Immature natural killer cell (primary cell): ENCODE data around the gene CDK11B. TPM values are rescaled to one million over a fixed set of nuclear protein-coding genes. Genes with fewer than 3 reads are reported as not detected.
"Not testable (repeated sequence)": the region's sequence is repeated elsewhere in the genome, so short reads cannot be mapped to it uniquely, and the experiment has no call there.

Source experiments
- DNase-seq, 3 donors: peaks; one replicate each; pipeline ENCODE4 v3.0.0; 2022; ENCODE audit warnings: mixed read lengths in 1 of 3
- H3K27ac Mint-ChIP-seq, 6 donors: one replicate each; pipeline ENCODE4 v1.8.0; 2020; ENCODE audit warnings: mixed read lengths in 6 of 6, mild to moderate bottlenecking in 5 of 6, inconsistent platforms in 4 of 6, moderate library complexity in 3 of 6
- H3K27me3 Mint-ChIP-seq, 3 donors: one replicate each; pipeline ENCODE4 v1.8.0; 2020 to 2021; ENCODE audit warnings: low read depth in 3 of 3, mild to moderate bottlenecking in 3 of 3, mixed read lengths in 3 of 3, moderate library complexity in 3 of 3, inconsistent platforms in 1 of 3
- H3K36me3 Mint-ChIP-seq, 3 donors: one replicate each; pipeline ENCODE4 v1.8.0; 2020; ENCODE audit warnings: mixed read lengths in 3 of 3, inconsistent platforms in 2 of 3, mild to moderate bottlenecking in 2 of 3
- H3K4me1 Mint-ChIP-seq, 2 donors: one replicate each; pipeline ENCODE4 v1.8.0; 2020; ENCODE audit warnings: inconsistent platforms in 2 of 2, mild to moderate bottlenecking in 2 of 2, mixed read lengths in 2 of 2, moderate library complexity in 1 of 2
- H3K4me3 Mint-ChIP-seq, 5 donors: one replicate each; pipeline ENCODE4 v1.8.0; 2020; ENCODE audit warnings: mild to moderate bottlenecking in 5 of 5, mixed read lengths in 5 of 5, inconsistent platforms in 3 of 5, moderate library complexity in 3 of 5
- H3K9me3 Mint-ChIP-seq, 6 donors: one replicate each; pipeline ENCODE4 v1.8.0; 2020; ENCODE audit warnings: mild to moderate bottlenecking in 6 of 6, mixed read lengths in 6 of 6, inconsistent platforms in 4 of 6, moderate library complexity in 3 of 6
- polyA plus RNA-seq, 3 donors: library from polyadenylated mRNA; unstranded; fragments of 300-500 nt; fragmentation: Illumina TruSeq; gene quantifications; one replicate each; pipeline ENCODE4 v1.2.3, GENCODE V29; 2021

The CDK11B gene
- polyA plus RNA-seq, 3 donors from 2014 or later, result 4.8 to 25.0 (median 8.1) TPM

DNA sequence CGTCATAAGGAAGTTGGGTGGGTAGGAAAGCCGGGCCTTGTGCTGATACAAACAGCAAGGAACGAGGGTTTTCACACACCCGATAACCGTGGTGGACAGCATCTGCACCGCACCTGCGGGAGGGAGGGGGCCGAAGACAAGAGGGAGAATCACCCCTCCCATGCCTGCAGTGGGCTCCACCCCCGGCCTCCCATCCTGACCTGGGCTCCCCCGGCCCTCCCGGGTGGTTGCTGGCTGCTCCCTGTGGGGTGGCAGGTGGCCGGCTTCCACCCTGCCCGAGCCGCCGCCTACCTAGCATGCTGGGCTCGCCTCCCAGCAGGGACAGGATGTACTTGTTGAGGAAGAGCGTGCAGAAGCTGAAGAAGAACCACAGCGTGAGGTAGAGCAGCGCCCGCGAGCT, 17.3 kb upstream of the CDK11B start:
- Mint-ChIP-seq H3K27me3 (peaks cover 8 to 17% (median 10%) of the 10 kb centered on the region in 3 donors), H3K4me1 (peaks cover 24 to 25% of the 10 kb centered on the region in 2 donors)
- peak in 1 of 3 donors; percentile 12 for DNase-seq
- not testable (repeated sequence) for H3K36me3 Mint-ChIP-seq, H3K9me3 Mint-ChIP-seq, H3K4me3 Mint-ChIP-seq, H3K27ac Mint-ChIP-seq

- not testable (repeated sequence) for H3K36me3 Mint-ChIP-seq, H3K4me3 Mint-ChIP-seq, DNase-seq, H3K9me3 Mint-ChIP-seq, H3K27ac Mint-ChIP-seq
- peaks cover 24 to 25% of the 10 kb centered on the region in 2 donors for H3K4me1 Mint-ChIP-seq
- peaks cover 8 to 17% (median 10%) of the 10 kb centered on the region in 3 donors for H3K27me3 Mint-ChIP-seq
These were observed 16.4 kb upstream of the CDK11B start for GRCh38 chr1:1675218-1675617.

DNA sequence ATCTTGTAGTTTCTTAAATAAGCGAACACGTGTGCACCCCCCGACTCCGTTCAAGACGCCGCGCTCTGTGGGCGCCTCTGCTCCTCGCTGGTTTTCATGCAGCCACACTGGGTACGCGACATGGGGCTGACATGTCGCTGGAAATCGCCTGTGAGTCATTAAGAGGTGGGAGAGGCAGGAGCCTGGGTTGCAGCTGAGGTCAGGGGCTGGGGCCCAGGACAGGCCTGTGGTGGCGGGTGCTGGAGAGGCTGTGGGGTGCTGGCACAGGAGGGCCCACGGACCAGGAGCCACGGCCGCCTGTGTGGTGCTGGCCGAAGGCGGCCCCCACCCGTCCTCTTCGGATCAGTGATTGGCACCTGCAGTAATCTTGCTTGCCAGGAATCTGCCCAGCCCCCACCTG, 16.0 kb upstream of the CDK11B start:
- H3K27me3 Mint-ChIP-seq, result peaks cover 8 to 17% (median 10%) of the 10 kb centered on the region in 3 donors
- H3K36me3 Mint-ChIP-seq, H3K4me3 Mint-ChIP-seq, DNase-seq, H3K27ac Mint-ChIP-seq, H3K9me3 Mint-ChIP-seq: not testable (repeated sequence)
- peaks cover 24 to 25% of the 10 kb centered on the region in 2 donors for H3K4me1 Mint-ChIP-seq

DNA sequence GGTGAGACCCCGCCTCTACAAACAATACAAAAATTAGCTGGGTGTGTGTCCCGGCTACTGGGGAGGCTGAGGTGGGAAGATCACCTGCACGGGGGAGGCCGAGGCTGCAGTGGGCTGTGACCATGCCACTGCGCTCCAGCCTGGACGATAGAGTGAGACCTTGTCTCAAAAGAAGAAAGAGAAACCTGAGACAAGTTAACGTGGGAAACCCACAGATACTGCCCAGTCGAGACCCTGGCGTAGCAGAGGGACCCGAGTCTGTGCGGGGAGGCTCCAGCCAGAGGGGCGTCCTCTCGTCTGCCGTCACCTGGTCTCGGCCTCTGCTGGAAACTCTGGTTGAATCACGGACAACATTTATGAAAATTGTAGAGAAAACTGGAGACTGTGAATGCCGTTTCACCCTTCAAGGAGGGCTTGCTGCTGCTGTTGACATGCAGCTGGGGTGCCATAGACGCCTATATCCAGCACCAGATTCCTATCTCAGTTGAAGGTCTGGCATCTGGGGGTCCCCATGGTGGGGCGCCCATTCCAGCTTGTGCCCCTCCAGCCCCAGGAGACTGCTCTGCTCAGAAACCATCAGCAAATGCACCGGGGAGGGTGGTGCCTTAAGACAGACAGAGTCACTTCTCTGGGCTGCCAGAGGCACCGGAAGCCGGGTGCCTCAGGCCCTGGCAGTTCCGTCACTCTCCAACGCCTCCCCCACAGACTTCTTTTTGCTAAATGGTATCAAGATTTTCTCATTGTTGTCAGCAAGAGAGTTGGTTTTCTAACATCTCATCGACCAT, 13.6 kb upstream of the CDK11B start:
- peaks cover 0 to 5% (median 2%) of the 10 kb centered on the region in 3 donors for H3K27me3 Mint-ChIP-seq
- DNase-seq, result no peak
- H3K4me1 Mint-ChIP-seq, result peaks cover 4 to 6% of the 10 kb centered on the region in 2 donors
- no peaks in the 10 kb centered on the region for H3K9me3 Mint-ChIP-seq
- H3K27ac Mint-ChIP-seq, result no peak overlapping the region
- H3K36me3 Mint-ChIP-seq, result peaks cover 2 to 3% (median 2%) of the 10 kb centered on the region in 3 donors
- H3K4me3 Mint-ChIP-seq, result no peak overlapping the region

GRCh38 chr1:1671365-1672119, 12.7 kb upstream of the CDK11B start:
- H3K9me3 Mint-ChIP-seq, result no peaks in the 10 kb centered on the region
- no peak overlapping the region for H3K4me3 Mint-ChIP-seq
- peaks cover 0 to 4% of the 10 kb centered on the region in 2 donors for H3K4me1 Mint-ChIP-seq
- no peak overlapping the region for H3K27ac Mint-ChIP-seq
- H3K36me3 Mint-ChIP-seq, result peaks cover 3 to 4% (median 3%) of the 10 kb centered on the region in 3 donors
- DNase-seq, result no peak
- H3K27me3 Mint-ChIP-seq, result peaks cover 0 to 2% (median 0%) of the 10 kb centered on the region in 3 donors

DNA sequence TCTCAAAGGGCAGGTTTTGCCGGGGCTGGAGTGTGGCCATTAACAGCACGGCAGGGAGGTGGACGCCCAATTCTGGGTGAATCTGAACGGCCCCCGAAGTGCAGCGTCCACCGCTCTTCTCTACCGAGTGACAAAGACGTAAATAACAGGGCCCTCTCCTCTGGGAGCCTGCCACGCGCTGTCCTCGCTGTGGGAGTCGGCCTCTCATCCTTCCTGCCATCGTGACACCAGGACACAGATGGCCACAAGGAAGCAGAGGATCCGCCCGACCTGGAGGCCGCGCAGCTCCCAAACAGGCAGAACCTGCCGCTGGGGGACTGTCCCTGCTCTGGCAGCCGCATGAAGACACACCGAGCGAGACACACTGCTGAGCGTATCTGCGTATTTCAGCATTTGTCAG, 12.1 kb upstream of the CDK11B start:
- H3K4me1 Mint-ChIP-seq, result peaks cover 0 to 4% of the 10 kb centered on the region in 2 donors
- H3K27ac Mint-ChIP-seq, result no peak overlapping the region
- H3K4me3 Mint-ChIP-seq, result no peak overlapping the region
- H3K9me3 Mint-ChIP-seq, result no peaks in the 10 kb centered on the region
- H3K36me3 Mint-ChIP-seq, result peaks cover 3 to 4% (median 3%) of the 10 kb centered on the region in 3 donors
- peaks cover 0 to 2% (median 0%) of the 10 kb centered on the region in 3 donors for H3K27me3 Mint-ChIP-seq
- DNase-seq, result no peak

GRCh38 chr1:1669468-1670440, 10.9 kb upstream of the CDK11B start:
- no peak for DNase-seq
- peaks cover 0 to 2% (median 0%) of the 10 kb centered on the region in 3 donors for H3K27me3 Mint-ChIP-seq
- peaks cover 0 to 4% of the 10 kb centered on the region in 2 donors for H3K4me1 Mint-ChIP-seq
- H3K36me3 Mint-ChIP-seq, result peaks cover 3 to 4% (median 3%) of the 10 kb centered on the region in 3 donors
- H3K9me3 Mint-ChIP-seq, result no peaks in the 10 kb centered on the region
- no peak overlapping the region for H3K4me3 Mint-ChIP-seq
- H3K27ac Mint-ChIP-seq, result peak overlapping the region in 2 of 6 donors; percentile 4 to 35

- DNase-seq, result no peak
- Mint-ChIP-seq H3K9me3 (no peaks in the 10 kb centered on the region), H3K36me3 (peaks cover 3 to 4% (median 3%) of the 10 kb centered on the region in 3 donors), H3K27me3 (no peaks in the 10 kb centered on the region), H3K27ac (no peak overlapping the region), H3K4me3 (no peak overlapping the region), H3K4me1 (peaks cover 0 to 2% of the 10 kb centered on the region in 2 donors)
These were observed 7.7 kb upstream of the CDK11B start for GRCh38 chr1:1666526-1666925.

DNA sequence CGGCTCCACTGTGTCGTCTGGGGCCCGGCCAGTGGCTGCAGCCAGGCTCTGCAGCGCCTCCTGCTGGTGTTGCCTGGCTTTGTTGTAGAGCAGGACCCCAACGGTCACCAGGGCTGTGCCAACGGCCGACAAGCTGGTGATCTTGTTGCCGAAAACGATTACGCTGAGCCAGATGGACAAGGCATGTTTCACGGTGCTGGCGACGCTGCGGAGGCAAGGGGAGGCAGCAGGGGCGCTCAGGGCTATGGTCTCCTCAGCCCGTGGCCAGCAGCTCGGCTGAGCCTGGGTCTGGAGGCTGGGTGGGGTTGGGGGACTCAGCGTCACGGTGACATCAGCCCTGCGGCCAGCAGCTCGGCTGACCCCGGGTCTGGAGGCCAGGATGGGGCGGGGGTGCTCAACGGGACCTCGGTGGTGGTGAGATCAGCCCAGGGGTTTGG, 7.0 kb upstream of the CDK11B start:
- H3K27ac Mint-ChIP-seq, result no peak overlapping the region
- peaks cover 0 to 2% of the 10 kb centered on the region in 2 donors for H3K4me1 Mint-ChIP-seq
- peak; percentile 16 to 32 (median 20) for DNase-seq
- H3K9me3 Mint-ChIP-seq, result no peaks in the 10 kb centered on the region
- H3K27me3 Mint-ChIP-seq, result no peaks in the 10 kb centered on the region
- H3K36me3 Mint-ChIP-seq, result peaks cover 3 to 4% (median 3%) of the 10 kb centered on the region in 3 donors
- no peak overlapping the region for H3K4me3 Mint-ChIP-seq

GRCh38 chr1:1664941-1665814, 6.4 kb upstream of the CDK11B start:
- H3K4me3 Mint-ChIP-seq, result no peak overlapping the region
- H3K4me1 Mint-ChIP-seq, result peaks cover 0 to 2% of the 10 kb centered on the region in 2 donors
- H3K9me3 Mint-ChIP-seq, result no peaks in the 10 kb centered on the region
- H3K27ac Mint-ChIP-seq, result no peak overlapping the region
- peaks cover 3 to 4% (median 3%) of the 10 kb centered on the region in 3 donors for H3K36me3 Mint-ChIP-seq
- DNase-seq, result no peak
- no peaks in the 10 kb centered on the region for H3K27me3 Mint-ChIP-seq

GRCh38 chr1:1664318-1664717, 5.5 kb upstream of the CDK11B start:
- H3K27me3 Mint-ChIP-seq, result not testable (repeated sequence)

DNA sequence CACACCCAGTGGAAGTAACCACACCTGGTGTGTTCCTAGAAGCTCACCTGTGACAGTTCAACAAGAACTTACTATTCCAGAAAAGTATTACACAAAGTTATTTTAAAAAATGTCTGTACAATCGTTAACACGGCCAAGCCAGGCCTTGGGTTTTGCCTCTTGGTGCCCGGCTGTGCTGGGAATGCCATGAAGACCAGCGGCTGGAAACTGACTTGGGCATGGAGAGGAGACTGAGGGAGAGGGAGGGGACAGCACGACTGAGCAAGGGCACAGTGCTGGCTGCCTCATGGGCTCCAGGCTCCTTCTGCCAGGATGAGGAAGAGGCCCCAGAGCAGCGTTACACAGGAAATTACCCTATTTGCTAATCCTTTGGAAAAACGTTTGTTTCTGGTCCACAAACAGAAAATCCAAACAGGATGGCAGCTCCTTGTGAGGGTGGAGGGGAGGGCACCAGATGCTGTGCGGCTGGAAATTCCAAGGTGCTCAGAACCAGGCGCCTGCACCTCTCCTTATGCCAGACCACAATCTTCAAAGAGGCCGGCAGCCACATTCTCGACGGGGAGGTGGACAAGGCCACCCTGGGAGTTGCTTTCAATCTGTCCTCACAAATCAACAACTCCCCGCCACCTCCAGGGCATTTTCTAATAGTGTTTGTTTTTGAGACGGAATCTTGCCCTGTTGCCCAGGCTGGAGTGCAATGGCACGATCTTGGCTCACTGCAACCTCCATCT, 4.2 kb upstream of the CDK11B start:
- H3K4me1 Mint-ChIP-seq, H3K4me3 Mint-ChIP-seq, H3K27me3 Mint-ChIP-seq, H3K36me3 Mint-ChIP-seq, DNase-seq, H3K9me3 Mint-ChIP-seq: not testable (repeated sequence)
- peak overlapping the region in 1 of 6 donors; percentile 58 for H3K27ac Mint-ChIP-seq

More at GRCh38 chr1:1664318-1664717, 5.5 kb upstream of the CDK11B start:
- not testable (repeated sequence) for DNase-seq, H3K4me1 Mint-ChIP-seq, H3K27ac Mint-ChIP-seq, H3K36me3 Mint-ChIP-seq, H3K9me3 Mint-ChIP-seq, H3K4me3 Mint-ChIP-seq
